ENCODE data around the gene NAA38. TPM values are rescaled to one million over a fixed set of nuclear protein-coding genes. Genes with fewer than 3 reads are reported as not detected.
A peak's percentile ranks its signal among the peaks of the same experiment; 100 is the strongest.

Gene NAA38, protein sequence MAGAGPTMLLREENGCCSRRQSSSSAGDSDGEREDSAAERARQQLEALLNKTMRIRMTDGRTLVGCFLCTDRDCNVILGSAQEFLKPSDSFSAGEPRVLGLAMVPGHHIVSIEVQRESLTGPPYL
- total RNA-seq: 100 to 1,000 TPM in 2 of 4 donors, 10 to 100 TPM in 2; 24.6 to 180 (median 79.6) TPM

DNA sequence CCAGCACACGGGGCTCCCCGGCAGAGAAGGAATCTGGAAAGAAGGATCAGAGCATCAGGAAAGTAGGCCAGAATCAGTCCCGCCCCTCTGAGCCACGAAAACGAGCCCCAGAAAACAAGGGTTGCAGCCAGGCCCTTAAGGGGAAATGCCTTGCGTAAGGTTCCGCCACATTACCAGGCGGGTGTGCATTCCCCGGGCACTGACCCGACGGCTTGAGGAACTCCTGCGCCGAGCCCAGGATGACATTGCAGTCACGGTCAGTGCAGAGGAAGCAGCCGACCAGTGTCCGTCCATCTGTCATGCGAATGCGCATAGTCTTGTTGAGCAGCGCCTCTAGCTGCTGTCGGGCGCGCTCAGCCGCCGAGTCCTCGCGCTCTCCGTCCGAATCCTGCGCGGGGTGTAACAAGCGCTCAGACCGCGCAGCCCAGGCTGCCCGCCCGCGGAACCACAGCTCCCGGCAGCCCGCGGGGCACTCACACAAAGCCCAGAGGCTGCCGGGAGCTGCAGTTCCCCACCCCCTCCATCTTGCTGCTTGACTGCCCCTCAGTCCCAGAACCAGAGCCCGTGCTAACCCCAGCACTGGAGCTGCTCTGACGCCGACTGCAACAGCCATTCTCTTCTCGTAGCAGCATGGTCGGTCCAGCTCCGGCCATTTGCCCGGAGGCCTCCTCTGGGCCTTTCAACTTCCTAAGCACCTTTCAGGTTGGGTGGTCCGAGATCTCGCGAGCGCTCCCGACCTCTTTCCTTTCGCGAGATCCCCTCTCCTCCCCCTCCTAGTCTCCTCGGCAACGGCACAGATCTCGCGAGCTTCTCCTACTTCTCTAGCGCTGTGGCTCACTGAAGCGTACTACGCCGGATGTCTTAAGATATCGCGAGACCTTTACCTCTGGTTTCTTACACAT lies at the start of gene NAA38:
NAA38 (minus strand) TSS at position 749 of the 902 bp plus-strand sequence; CDS start at position 653, 96 bp downstream.
- Histone ChIP-seq H3K4me3 (replicated peaks in 1 of 3) (peak within 1 kb of the TSS; percentile 41 to 93 (median 50)), H3K4me1 (peaks cover 22 to 30% of the 10 kb centered on the region in 2 donors), H3K27me3 (no peaks in the 10 kb centered on the region), H3K27ac (peak within 1 kb of the TSS; percentile 68 to 92 (median 88)), H3K36me3 (peaks cover 11% of the 10 kb centered on the region in 2 donors), H3K9me3 (no peaks in the 10 kb centered on the region)
- peak; percentile 98 for DNase-seq
- intact Hi-C loops (cut with DNase I): loop anchor here (5.0 kb wide), 1 partner anchor 35 kb away; no protein-coding TSS in a partner anchor
- TF ChIP-seq POLR2A (IDR thresholded peaks at IDR 0.05): peak in 1 of 2 donors; percentile 46
- TF ChIP-seq, protein P1, sequence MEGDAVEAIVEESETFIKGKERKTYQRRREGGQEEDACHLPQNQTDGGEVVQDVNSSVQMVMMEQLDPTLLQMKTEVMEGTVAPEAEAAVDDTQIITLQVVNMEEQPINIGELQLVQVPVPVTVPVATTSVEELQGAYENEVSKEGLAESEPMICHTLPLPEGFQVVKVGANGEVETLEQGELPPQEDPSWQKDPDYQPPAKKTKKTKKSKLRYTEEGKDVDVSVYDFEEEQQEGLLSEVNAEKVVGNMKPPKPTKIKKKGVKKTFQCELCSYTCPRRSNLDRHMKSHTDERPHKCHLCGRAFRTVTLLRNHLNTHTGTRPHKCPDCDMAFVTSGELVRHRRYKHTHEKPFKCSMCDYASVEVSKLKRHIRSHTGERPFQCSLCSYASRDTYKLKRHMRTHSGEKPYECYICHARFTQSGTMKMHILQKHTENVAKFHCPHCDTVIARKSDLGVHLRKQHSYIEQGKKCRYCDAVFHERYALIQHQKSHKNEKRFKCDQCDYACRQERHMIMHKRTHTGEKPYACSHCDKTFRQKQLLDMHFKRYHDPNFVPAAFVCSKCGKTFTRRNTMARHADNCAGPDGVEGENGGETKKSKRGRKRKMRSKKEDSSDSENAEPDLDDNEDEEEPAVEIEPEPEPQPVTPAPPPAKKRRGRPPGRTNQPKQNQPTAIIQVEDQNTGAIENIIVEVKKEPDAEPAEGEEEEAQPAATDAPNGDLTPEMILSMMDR (IDR thresholded peaks at IDR 0.05): peak in 4 of 6 experiments; percentile 25 to 41 (median 30)
- WGBS, 2 donors: 0 to 1% methylated on average over 28 to 47 of the region's 64 CpGs

DNA sequence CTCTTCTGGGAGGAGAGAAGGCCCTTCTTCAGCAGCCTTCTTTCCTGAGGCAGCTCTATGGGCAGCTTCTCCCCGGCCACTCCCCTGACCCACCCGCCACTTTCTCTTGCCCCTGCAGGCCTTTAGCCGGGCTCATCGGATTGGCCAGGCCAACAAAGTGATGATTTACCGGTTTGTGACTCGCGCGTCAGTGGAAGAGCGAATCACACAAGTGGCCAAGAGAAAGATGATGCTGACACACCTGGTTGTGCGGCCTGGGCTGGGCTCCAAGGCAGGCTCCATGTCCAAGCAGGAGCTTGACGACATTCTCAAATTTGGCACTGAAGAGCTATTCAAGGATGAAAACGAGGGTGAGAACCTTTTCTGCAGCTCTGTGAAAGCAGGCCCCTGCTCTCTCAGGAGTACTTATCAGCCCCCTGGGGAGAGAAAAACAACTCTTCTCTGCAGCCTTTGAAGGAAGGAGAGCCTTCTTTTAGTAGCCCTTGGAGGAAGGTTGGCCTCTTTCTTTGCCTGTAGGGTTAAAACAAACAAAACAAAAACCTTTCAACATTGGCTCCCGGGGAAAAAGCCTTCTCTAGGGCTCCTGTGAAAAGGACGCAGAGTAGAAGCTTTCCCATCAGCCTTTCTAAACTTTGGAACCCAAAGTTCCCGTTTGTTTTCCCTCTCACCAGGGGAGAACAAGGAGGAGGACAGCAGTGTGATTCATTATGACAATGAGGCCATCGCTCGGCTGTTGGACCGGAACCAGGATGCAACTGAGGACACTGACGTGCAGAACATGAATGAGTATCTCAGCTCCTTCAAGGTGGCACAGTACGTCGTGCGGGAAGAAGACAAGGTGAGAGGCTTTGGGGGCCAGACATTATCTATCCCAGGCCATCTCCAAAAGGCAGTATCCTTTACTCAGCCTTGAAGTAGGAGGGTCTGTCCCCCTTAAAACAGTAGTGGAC lies 46.1 kb upstream of the NAA38 start:
- intact Hi-C loops (cut with DNase I): no loop called here
- peak; percentile 88 to 93 for DNase-seq
- no peak for TF ChIP-seq POLR2A (IDR thresholded peaks at IDR 0.05)
- TF ChIP-seq, protein P1 (IDR thresholded peaks at IDR 0.05): no peak

GRCh38 chr17:7897773-7898172 lies 40.4 kb upstream of the NAA38 start:
- DNase-seq: no peak
- H3K27me3 ChIP-seq: no peaks in the 10 kb centered on the region
- intact Hi-C loops (cut with DNase I): no loop called here
- 60 to 66% methylated on average over 6 of the region's 6 CpGs for WGBS, 2 donors
- H3K9me3 ChIP-seq: no peaks in the 10 kb centered on the region
- H3K4me1 ChIP-seq: no peaks in the 10 kb centered on the region
- no peak overlapping the region for H3K27ac ChIP-seq
- peaks cover 67 to 74% of the 10 kb centered on the region in 2 donors for H3K36me3 ChIP-seq
- H3K4me3 ChIP-seq (replicated peaks in 1 of 3): no peak overlapping the region
- TF ChIP-seq POLR2A (IDR thresholded peaks at IDR 0.05): no peak
- TF ChIP-seq, protein P1 (IDR thresholded peaks at IDR 0.05): peak in 3 of 6 experiments; percentile 19 to 22 (median 20)

More for the DNA sequence above, 46.1 kb upstream of the NAA38 start:
- Histone ChIP-seq H3K27me3 (no peaks in the 10 kb centered on the region), H3K4me3 (replicated peaks in 1 of 3) (no peak overlapping the region), H3K4me1 (peaks cover 8 to 10% of the 10 kb centered on the region in 2 donors), H3K27ac (peak overlapping the region; percentile 21 to 69 (median 42)), H3K9me3 (no peaks in the 10 kb centered on the region), H3K36me3 (peaks cover 69 to 70% of the 10 kb centered on the region in 2 donors)
- WGBS, 2 donors: 29 to 52% methylated on average over 21 to 22 of the region's 22 CpGs

GRCh38 chr17:7897090-7897489 lies 39.7 kb upstream of the NAA38 start:
- peaks cover 66 to 72% of the 10 kb centered on the region in 2 donors for H3K36me3 ChIP-seq
- H3K4me3 ChIP-seq (replicated peaks in 1 of 3): no peak overlapping the region

More at GRCh38 chr17:7897090-7897489, 39.7 kb upstream of the NAA38 start:
- H3K9me3 ChIP-seq: no peaks in the 10 kb centered on the region
- no peaks in the 10 kb centered on the region for H3K27me3 ChIP-seq
- intact Hi-C loops (cut with DNase I): no loop called here
- WGBS, 2 donors: 89 to 95% methylated on average over 13 of the region's 13 CpGs
- TF ChIP-seq POLR2A (IDR thresholded peaks at IDR 0.05): no peak
- TF ChIP-seq, protein P1 (IDR thresholded peaks at IDR 0.05): no peak
- no peak for DNase-seq
- no peak overlapping the region for H3K27ac ChIP-seq
- no peaks in the 10 kb centered on the region for H3K4me1 ChIP-seq

All from thyroid gland (tissue), 4 donors.